PC-9 (cell line): ENCODE results near the gene SYT15. TPM values are rescaled to one million over a fixed set of nuclear protein-coding genes. Genes with fewer than 3 reads are reported as not detected.

Source experiments
- BruUV-seq: library from RNA; stranded (reverse); fragments of 400-500 nt; replicated peaks from 2 replicates; lab custom pipeline; 2021; lab: Mats Ljungman, UMichigan
- CTCF ChIA-PET: fragments of 300-600 bp; sonication (Branson Sonifier 250); formaldehyde crosslinking; loops from one replicate; lab custom pipeline; 2022; ENCODE audit warnings: antibody characterized with exemption; lab: Charles Lee
- POLR2A ChIA-PET: fragments of 300-600 bp; sonication (Branson Sonifier 250); formaldehyde crosslinking; loops from one replicate; lab custom pipeline; 2022; ENCODE audit warnings: antibody characterized with exemption; ENCODE audit not compliant: unreplicated experiment; lab: Charles Lee
- DNase-seq, 2 experiments: peaks; one replicate each; pipeline versions ENCODE4 v3.0.0 to v3.0.0-alpha.2; 2015 to 2022; ENCODE audit warnings: mixed read lengths in 1 of 2
- H2AFZ ChIP-seq: fragments of 200-600 bp; sonication (generic); 2 replicates; pipeline ENCODE4 v1.8.1; 2017; ENCODE audit warnings: antibody characterized with exemption
- H3F3A ChIP-seq: fragments of 200-600 bp; sonication (generic); 2 replicates; pipeline ENCODE4 v1.8.1; 2017; ENCODE audit warnings: antibody characterized with exemption, mild to moderate bottlenecking, low read depth; ENCODE audit not compliant: insufficient read depth
- H3K27ac ChIP-seq: fragments of 200-600 bp; sonication (generic); 2 replicates; pipeline ENCODE4 v1.6.1; 2016; ENCODE audit warnings: mixed run types
- H3K27me3 ChIP-seq: fragments of 200-600 bp; sonication (generic); 2 replicates; pipeline ENCODE4 v1.6.1; 2016; ENCODE audit warnings: low read depth, mixed run types; ENCODE audit not compliant: insufficient read depth
- H3K36me3 ChIP-seq: fragments of 200-600 bp; sonication (generic); 2 replicates; pipeline ENCODE4 v1.6.1; 2016; ENCODE audit warnings: low read depth, mixed run types
- H3K4me1 ChIP-seq: fragments of 200-600 bp; sonication (generic); replicated peaks from 2 replicates; pipeline ENCODE4 v1.6.1; 2016; ENCODE audit warnings: mixed run types; ENCODE audit not compliant: insufficient read depth
- H3K4me2 ChIP-seq: fragments of 200-600 bp; sonication (generic); 2 replicates; pipeline ENCODE4 v1.6.1; 2017; ENCODE audit warnings: mixed run types
- H3K4me3 ChIP-seq: fragments of 200-600 bp; sonication (generic); 2 replicates; pipeline ENCODE4 v1.6.1; 2016; ENCODE audit warnings: mixed run types
- H3K79me2 ChIP-seq: fragments of 200-600 bp; sonication (generic); 2 replicates; pipeline ENCODE4 v1.6.1; 2017; ENCODE audit warnings: low read depth, mixed run types
- H3K9me2 ChIP-seq: fragments of 200-600 bp; sonication (generic); 2 replicates; pipeline ENCODE4 v1.8.1; 2017; ENCODE audit warnings: mild to moderate bottlenecking; ENCODE audit not compliant: insufficient read depth
- H3K9me3 ChIP-seq: fragments of 200-600 bp; sonication (generic); 2 replicates; pipeline ENCODE4 v1.8.1; 2016; ENCODE audit warnings: low read depth; ENCODE audit not compliant: insufficient read depth
- H4K20me1 ChIP-seq: fragments of 200-600 bp; sonication (generic); 2 replicates; pipeline ENCODE4 v1.8.1; 2017; ENCODE audit not compliant: insufficient read depth
- EZH2 ChIP-seq: fragments of 200-600 bp; sonication (generic); IDR thresholded peaks from 2 replicates; pipeline ENCODE4 v1.8.0; 2017; ENCODE audit warnings: antibody characterized with exemption, low read depth
- intact Hi-C: fragments of 100-400 bp; cut with micrococcal nuclease; formaldehyde crosslinking; loops from one replicate; pipeline ENCODE4 v1.10.0; 2022; ENCODE audit not compliant: unreplicated experiment
- total RNA-seq: library from RNA; stranded (reverse); gene quantifications from 2 replicates; pipeline ENCODE4 v1.2.3, GENCODE V29; 2021
- TF ChIP-seq, protein P1 (sequence below): fragments of 200-600 bp; sonication (generic); conservative IDR thresholded peaks from 2 replicates; pipeline ENCODE4 v1.6.1; 2017; ENCODE audit warnings: mixed run types, antibody characterized with exemption, mild to moderate bottlenecking, moderate library complexity

SYT15 gene
- total RNA-seq, 1 experiment from 2014 or later, result 1.9 TPM

DNA sequence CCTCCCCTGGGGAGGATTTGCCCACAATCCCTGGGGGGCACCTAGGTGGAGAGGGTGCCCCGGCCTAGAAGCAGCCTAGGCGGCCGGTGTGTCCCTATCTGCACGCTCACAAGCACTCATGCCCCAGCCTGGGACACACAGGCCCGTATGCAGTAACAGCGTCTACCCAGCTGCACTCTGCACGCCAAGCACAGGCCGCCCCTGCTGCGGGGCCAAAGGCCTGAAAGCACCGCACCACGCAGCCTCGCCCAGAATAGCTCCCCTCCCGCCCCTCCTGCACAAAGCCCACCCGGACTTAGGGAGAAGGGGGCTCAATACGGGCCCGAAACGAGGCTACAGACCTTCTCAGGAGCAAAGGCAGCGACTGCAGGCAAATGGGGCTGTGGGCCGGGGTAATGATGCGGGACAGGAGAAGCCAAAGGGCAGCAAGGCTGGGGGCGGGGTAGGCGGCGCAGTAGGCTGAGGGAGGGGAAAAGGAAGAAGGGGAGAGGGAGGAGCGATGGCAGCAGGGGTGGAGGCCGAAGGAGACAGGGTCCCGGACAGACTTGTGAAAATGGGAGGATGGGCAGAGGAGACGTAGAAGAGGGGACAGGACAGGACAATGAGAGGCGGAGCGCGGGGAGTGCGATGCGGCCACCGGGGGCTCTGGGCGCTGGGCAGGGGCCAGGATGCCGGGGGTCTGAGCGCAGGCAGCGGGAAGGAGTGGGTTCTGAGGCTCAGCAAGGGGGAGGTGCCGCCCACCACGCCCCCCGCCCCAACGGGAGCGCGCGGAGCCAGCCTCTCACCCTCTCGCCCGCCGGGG, 23.0 kb upstream of the SYT15 start:
- peak; percentile 31 to 65 for DNase-seq
- CTCF ChIA-PET, result interaction anchor here (1.8 kb wide), 1 partner anchor 11 kb away, joined by 6 read pairs; no protein-coding TSS in a partner anchor
- Histone ChIP-seq H3K4me1 (peaks cover 6% of the 10 kb centered on the region; the same call in 1 of the 2 replicates), H3K4me3 (peak overlapping the region; percentile 44; the same call in 1 of the 2 replicates), H3K9me3 (no peaks in the 10 kb centered on the region), H3K27me3 (no peaks in the 10 kb centered on the region), H3K36me3 (no peaks in the 10 kb centered on the region), H3K79me2 (no peaks in the 10 kb centered on the region), H3F3A (no peaks in the 10 kb centered on the region), H3K4me2 (peak overlapping the region; percentile 62), H3K27ac (no peak overlapping the region), H2AFZ (peak overlapping the region; percentile 56), H4K20me1 (no peaks in the 10 kb centered on the region), H3K9me2 (no peaks in the 10 kb centered on the region)
- intact Hi-C loops, result loop anchor here (1.0 kb wide), 1 partner anchor 10 kb away; no protein-coding TSS in a partner anchor
- BruUV-seq, result no TSS peak
- TF ChIP-seq, protein P1, sequence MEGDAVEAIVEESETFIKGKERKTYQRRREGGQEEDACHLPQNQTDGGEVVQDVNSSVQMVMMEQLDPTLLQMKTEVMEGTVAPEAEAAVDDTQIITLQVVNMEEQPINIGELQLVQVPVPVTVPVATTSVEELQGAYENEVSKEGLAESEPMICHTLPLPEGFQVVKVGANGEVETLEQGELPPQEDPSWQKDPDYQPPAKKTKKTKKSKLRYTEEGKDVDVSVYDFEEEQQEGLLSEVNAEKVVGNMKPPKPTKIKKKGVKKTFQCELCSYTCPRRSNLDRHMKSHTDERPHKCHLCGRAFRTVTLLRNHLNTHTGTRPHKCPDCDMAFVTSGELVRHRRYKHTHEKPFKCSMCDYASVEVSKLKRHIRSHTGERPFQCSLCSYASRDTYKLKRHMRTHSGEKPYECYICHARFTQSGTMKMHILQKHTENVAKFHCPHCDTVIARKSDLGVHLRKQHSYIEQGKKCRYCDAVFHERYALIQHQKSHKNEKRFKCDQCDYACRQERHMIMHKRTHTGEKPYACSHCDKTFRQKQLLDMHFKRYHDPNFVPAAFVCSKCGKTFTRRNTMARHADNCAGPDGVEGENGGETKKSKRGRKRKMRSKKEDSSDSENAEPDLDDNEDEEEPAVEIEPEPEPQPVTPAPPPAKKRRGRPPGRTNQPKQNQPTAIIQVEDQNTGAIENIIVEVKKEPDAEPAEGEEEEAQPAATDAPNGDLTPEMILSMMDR, result no peak
- TF ChIP-seq EZH2, result no peak
- POLR2A ChIA-PET, result interaction anchor here (0.6 to 0.7 kb wide), 2 partner anchors 32 to 437 kb away, joined by 3 to 4 read pairs; no protein-coding TSS in a partner anchor

DNA sequence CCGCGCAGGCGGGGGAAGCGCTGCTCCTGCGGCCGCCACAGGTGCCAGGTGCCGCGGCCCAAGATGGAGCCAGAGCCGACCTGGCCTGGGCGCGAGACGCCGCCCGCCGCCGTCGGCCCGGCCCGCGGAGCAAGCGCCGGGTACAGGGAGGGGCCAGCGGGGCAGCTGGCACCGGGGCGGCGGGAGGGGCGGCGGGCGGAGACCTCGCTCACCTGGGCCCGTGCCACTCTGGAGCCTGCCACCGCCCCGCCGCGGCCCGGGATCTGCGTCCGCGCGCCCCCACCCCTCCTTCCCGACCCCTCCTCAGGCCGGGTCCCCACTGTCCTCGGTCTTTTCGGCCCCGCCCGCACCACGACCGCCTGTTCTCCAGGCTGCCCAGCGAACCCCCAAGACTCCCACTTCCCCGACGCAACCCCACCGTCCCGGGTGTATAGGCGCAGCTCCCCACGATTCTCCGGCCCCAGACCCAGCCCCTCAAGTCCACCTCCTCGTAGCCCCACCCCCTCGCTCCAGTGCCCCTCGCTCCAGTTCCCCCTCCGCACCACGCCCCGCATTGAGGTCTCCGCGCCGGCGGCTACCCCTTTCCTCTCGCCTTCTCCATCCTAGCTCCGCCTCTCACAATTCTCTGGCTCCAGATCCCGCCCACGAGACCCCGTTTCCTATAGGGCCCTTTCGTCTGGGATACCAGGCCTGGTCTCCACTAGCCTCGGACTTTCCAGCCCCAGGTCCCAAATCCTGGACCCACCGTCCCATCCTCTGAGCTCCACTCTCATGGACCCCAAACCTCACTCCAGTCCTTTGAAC, 22.2 kb upstream of the SYT15 start, which contains the start of gene GPRIN2:
TSS of gene GPRIN2 (minus strand) at position 144 of the 804 bp plus-strand sequence. CDS start 5,922 bp downstream, outside the sequence.
- H3K4me3 ChIP-seq, result peak within 1 kb of the TSS; percentile 44; the same call in 1 of the 2 replicates
- peak; percentile 33 to 58 for DNase-seq
- no peaks in the 10 kb centered on the region for H3K79me2 ChIP-seq
- POLR2A ChIA-PET, result interaction anchor here (0.6 to 0.7 kb wide), 2 partner anchors 437 to 1552 kb away, joined by 3 to 6 read pairs; no protein-coding TSS in a partner anchor
- no peak within 1 kb of the TSS for H3K27ac ChIP-seq
- intact Hi-C loops, result loop anchor here (1.0 kb wide), 1 partner anchor 10 kb away; no protein-coding TSS in a partner anchor
- peak within 1 kb of the TSS; percentile 56 for H2AFZ ChIP-seq
- TF ChIP-seq, protein P1, result no peak
- TF ChIP-seq EZH2, result no peak
- H3K4me1 ChIP-seq, result peaks cover 6% of the 10 kb centered on the region; the same call in 1 of the 2 replicates
- H3F3A ChIP-seq, result no peaks in the 10 kb centered on the region
- no peaks in the 10 kb centered on the region for H3K27me3 ChIP-seq
- BruUV-seq, result TSS peak; percentile 51
- CTCF ChIA-PET, result interaction anchor here (1.8 kb wide), 1 partner anchor 12 kb away, joined by 6 read pairs; no protein-coding TSS in a partner anchor
- H3K9me3 ChIP-seq, result no peaks in the 10 kb centered on the region
- no peaks in the 10 kb centered on the region for H3K36me3 ChIP-seq
- H4K20me1 ChIP-seq, result no peaks in the 10 kb centered on the region
- H3K4me2 ChIP-seq, result peak within 1 kb of the TSS; percentile 62
- H3K9me2 ChIP-seq, result no peaks in the 10 kb centered on the region
